ELF-1 (cell line): ENCODE data around the gene STAMBPL1.

Source experiments
- DNase-seq: peaks from one replicate; pipeline ENCODE4 v3.0.0-alpha.2; 2016; ENCODE audit warnings: low read depth, low spot score

Gene STAMBPL1

GRCh38 chr10:88892222-88892967 is 12.3 kb downstream of the STAMBPL1 start:
- DNase-seq, result no peak

- DNase-seq, result no peak
Measured at GRCh38 chr10:88893611-88894010, 13.6 kb downstream of the STAMBPL1 start.

GRCh38 chr10:88895250-88895649 is 15.2 kb downstream of the STAMBPL1 start:
- no peak for DNase-seq

GRCh38 chr10:88896372-88896993 is 16.4 kb downstream of the STAMBPL1 start:
- peak; percentile 34 for DNase-seq

GRCh38 chr10:88896994-88897853 is 17.2 kb downstream of the STAMBPL1 start:
- DNase-seq, result peak; percentile 57

- DNase-seq, result no peak
Measured at GRCh38 chr10:88898727-88899126, 18.7 kb downstream of the STAMBPL1 start.

GRCh38 chr10:88899886-88900285 is 19.8 kb downstream of the STAMBPL1 start:
- DNase-seq, result no peak

GRCh38 chr10:88901206-88901983 is 21.4 kb downstream of the STAMBPL1 start:
- no peak for DNase-seq

GRCh38 chr10:88901984-88902789 is 22.1 kb downstream of the STAMBPL1 start:
- DNase-seq, result no peak

GRCh38 chr10:88903715-88904114 is 23.7 kb downstream of the STAMBPL1 start:
- no peak for DNase-seq

- DNase-seq, result no peak
Measured at GRCh38 chr10:88906921-88907320, 26.9 kb downstream of the STAMBPL1 start.

- DNase-seq, result no peak
Measured at GRCh38 chr10:88908194-88908593, 28.1 kb downstream of the STAMBPL1 start.

GRCh38 chr10:88911116-88911515 is 31.1 kb downstream of the STAMBPL1 start:
- no peak for DNase-seq

- no peak for DNase-seq
Measured at GRCh38 chr10:88911851-88912250, 31.8 kb downstream of the STAMBPL1 start.

GRCh38 chr10:88913127-88913526 is 33.1 kb downstream of the STAMBPL1 start:
- DNase-seq, result peak; percentile 71

- DNase-seq, result no peak
Measured at GRCh38 chr10:88913788-88914187, 33.7 kb downstream of the STAMBPL1 start.

GRCh38 chr10:88915781-88916180 is 35.7 kb downstream of the STAMBPL1 start:
- DNase-seq, result peak; percentile 68

- no peak for DNase-seq
Measured at GRCh38 chr10:88916231-88916630, 36.2 kb downstream of the STAMBPL1 start.

- no peak for DNase-seq
Measured at GRCh38 chr10:88916986-88917385, 36.9 kb downstream of the STAMBPL1 start.

- no peak for DNase-seq
Measured at GRCh38 chr10:88918191-88918905, 38.3 kb downstream of the STAMBPL1 start.
